Measurements from ENCODE around the gene THADA.

THADA gene

DNA sequence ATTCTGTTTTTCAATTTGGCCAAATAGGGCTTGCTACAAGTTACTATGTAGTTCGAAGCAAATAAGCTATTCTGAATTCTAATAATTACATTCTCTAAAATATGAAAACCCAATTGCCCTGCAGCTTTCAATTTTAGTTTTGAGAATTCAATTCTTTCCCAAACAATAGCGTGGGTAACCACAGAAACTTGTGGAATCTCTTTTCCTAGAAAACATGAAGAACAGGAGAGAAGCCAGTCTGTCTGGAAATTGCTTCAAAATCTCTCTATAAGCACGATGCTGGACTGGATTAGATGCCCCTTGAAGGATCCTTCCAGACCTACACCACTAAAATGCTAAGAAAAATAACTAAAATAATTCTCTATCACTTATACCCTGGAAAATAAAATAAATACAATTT, 115.0 kb downstream of the THADA start:
- H3K9me3 ChIP-seq (ENCODE audit: control insufficient read depth, low read length), result no peaks in the 10 kb centered on the region
- H3K36me3 ChIP-seq (ENCODE audit: control insufficient read depth, insufficient read depth, low read length), result no peaks in the 10 kb centered on the region
- H3K4me1 ChIP-seq (ENCODE audit: control insufficient read depth, insufficient read depth, low read length, poor library complexity, severe bottlenecking), result peaks cover 6% of the 10 kb centered on the region
- H3K27ac ChIP-seq (ENCODE audit: low read depth, low read length, severe bottlenecking), result no peak overlapping the region
- no peak overlapping the region for H3K4me3 ChIP-seq (ENCODE audit: extremely low read depth, insufficient read depth, low read length, poor library complexity, severe bottlenecking)
- WGBS, 2 experiments (ENCODE audit: insufficient coverage in 2 of 2), result 86 to 92% methylated on average over 1 to 2 of the region's 3 CpGs

DNA sequence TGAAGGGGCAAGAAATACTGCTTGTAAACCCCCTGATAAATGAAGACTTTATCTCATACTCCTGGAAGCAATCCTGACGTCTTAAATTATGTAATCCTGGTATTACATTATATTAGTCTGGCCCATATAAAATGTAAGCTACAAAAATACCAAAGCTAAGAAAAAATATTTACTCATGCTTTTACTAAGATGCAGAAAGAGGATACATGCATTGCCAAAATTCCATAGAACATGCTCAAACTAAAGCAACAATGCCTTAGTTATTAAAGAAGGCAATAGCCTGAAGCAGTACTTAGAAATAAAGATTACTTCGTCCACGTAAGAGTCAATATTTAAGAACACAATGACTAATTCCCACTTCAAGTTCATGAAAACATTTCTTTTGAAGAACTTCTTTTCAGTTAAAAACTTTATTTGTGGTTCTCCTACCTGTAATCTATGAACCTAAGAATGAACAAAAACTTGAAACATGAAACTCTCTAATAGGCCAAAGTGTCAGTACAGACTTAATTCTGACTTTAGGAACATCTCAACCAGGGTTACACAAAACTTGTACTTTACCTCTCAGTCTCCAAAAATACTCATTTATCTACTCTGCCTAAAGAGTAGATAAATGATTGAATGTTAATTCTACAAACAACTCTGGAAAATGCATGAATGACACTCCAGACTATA, 117.3 kb downstream of the THADA start:
- 50% methylated on average over 2 of the region's 3 CpGs; no CpG with 5 or more reads in 1 of the 2 experiments for WGBS, 2 experiments (ENCODE audit: insufficient coverage in 2 of 2)
- Histone ChIP-seq H3K36me3 (ENCODE audit: control insufficient read depth, insufficient read depth, low read length) (no peaks in the 10 kb centered on the region), H3K4me3 (ENCODE audit: extremely low read depth, insufficient read depth, low read length, poor library complexity, severe bottlenecking) (no peak overlapping the region), H3K27ac (ENCODE audit: low read depth, low read length, severe bottlenecking) (no peak overlapping the region), H3K9me3 (ENCODE audit: control insufficient read depth, low read length) (no peaks in the 10 kb centered on the region), H3K4me1 (ENCODE audit: control insufficient read depth, insufficient read depth, low read length, poor library complexity, severe bottlenecking) (peaks cover 6% of the 10 kb centered on the region)

DNA sequence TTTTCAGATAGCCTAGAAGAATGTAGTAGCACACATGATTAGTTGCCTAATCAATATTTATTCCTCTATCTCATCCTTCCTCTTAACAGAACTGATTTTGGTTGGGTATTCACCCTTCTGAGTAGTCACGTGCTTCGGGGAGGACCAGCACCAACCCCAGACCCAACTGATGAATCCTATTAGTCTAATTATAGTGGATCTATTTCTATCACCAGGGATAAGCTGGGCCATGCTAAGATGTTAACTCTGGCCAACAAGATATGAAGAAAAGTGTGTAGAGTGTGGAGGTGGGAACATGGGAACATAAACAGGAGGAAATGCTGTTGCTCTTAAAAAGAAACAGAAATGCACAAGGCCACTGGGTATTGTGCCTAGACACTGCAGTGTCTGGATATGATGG, 119.9 kb downstream of the THADA start:
- H3K9me3 ChIP-seq (ENCODE audit: control insufficient read depth, low read length), result no peaks in the 10 kb centered on the region
- WGBS, 2 experiments (ENCODE audit: insufficient coverage in 2 of 2), result no CpG with 5 or more reads among the region's 2 CpGs
- no peak overlapping the region for H3K27ac ChIP-seq (ENCODE audit: low read depth, low read length, severe bottlenecking)
- no peak overlapping the region for H3K4me3 ChIP-seq (ENCODE audit: extremely low read depth, insufficient read depth, low read length, poor library complexity, severe bottlenecking)
- no peaks in the 10 kb centered on the region for H3K4me1 ChIP-seq (ENCODE audit: control insufficient read depth, insufficient read depth, low read length, poor library complexity, severe bottlenecking)
- H3K36me3 ChIP-seq (ENCODE audit: control insufficient read depth, insufficient read depth, low read length), result no peaks in the 10 kb centered on the region

DNA sequence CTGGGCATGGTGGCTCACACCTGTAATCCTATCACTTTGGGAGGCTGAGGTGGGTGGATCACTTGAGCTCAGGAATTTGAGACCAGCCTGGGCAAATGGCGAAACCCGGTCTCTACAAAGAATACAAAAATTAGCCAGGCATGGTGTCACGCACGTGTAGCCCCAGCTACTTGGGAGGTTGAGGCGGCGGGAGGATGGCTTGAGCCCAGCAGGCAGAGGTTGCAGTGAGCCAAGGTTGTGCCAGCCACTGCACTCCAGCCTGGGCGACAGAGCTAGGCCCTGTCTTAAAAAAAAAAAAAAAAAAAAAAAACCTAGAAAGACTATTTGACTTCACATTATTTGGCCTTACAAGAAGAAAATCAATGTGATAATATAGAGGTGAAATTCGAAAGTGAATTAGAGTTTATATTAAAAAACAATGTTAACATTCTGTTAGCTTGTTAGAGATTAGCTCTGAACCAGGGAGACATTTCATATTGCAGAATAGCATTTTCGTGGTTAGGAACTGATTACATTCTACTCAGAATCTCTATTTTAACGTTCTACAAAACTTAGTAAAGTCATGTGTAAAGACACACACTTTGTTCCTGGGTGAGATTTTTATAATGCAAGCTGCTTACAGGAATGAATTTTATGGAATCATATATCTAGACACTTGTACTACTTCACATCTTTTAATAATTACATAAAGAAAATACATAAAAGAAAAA, 120.5 kb downstream of the THADA start:
- Histone ChIP-seq H3K4me1 (ENCODE audit: control insufficient read depth, insufficient read depth, low read length, poor library complexity, severe bottlenecking) (no peaks in the 10 kb centered on the region), H3K4me3 (ENCODE audit: extremely low read depth, insufficient read depth, low read length, poor library complexity, severe bottlenecking) (no peak overlapping the region), H3K9me3 (ENCODE audit: control insufficient read depth, low read length) (no peaks in the 10 kb centered on the region), H3K27ac (ENCODE audit: low read depth, low read length, severe bottlenecking) (no peak overlapping the region), H3K36me3 (ENCODE audit: control insufficient read depth, insufficient read depth, low read length) (no peaks in the 10 kb centered on the region)
- 95 to 100% methylated on average over 5 to 6 of the region's 10 CpGs for WGBS, 2 experiments (ENCODE audit: insufficient coverage in 2 of 2)

DNA sequence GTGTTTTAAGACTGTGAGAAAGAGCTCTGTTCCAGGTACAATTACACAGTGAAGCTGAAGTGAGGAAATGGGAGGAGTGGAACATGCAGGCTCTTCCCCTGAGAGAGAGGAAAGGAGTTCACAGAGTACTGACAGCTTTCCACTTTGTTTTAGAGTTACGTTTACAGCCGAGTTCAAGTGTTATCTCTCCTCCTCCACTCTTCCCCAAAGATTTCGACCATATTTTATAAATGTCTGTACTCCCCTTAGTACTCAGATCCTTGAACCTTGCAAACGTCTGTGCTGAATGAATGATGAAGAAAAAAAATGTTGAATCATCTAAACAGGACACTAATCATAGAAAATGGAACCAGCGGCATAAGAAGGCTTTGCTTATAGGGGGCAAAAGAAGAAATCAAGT, 121.6 kb downstream of the THADA start:
- Histone ChIP-seq H3K27ac (ENCODE audit: low read depth, low read length, severe bottlenecking) (no peak overlapping the region), H3K4me3 (ENCODE audit: extremely low read depth, insufficient read depth, low read length, poor library complexity, severe bottlenecking) (no peak overlapping the region), H3K9me3 (ENCODE audit: control insufficient read depth, low read length) (no peaks in the 10 kb centered on the region), H3K36me3 (ENCODE audit: control insufficient read depth, insufficient read depth, low read length) (no peaks in the 10 kb centered on the region), H3K4me1 (ENCODE audit: control insufficient read depth, insufficient read depth, low read length, poor library complexity, severe bottlenecking) (peaks cover 5% of the 10 kb centered on the region)
- no CpG with 5 or more reads among the region's 5 CpGs for WGBS, 2 experiments (ENCODE audit: insufficient coverage in 2 of 2)

DNA sequence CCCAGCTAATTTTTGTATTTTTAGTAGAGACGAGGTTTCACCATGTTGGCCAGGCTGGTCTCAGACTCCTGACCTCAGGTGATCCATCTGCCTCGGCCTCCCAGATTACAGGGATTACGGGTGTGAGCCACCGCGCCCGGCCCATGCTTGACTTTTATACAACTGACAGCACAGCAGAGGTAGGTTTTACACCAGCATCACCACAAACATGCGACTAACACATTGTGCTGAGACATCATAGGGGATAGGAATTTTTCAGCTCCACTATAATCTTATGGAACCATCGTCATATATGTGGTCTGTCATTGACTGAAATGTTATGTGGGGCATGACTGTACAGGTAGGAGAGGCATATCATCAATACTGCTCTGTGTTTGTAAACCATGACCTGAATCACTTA, 122.1 kb downstream of the THADA start:
- H3K4me1 ChIP-seq (ENCODE audit: control insufficient read depth, insufficient read depth, low read length, poor library complexity, severe bottlenecking), result peaks cover 10% of the 10 kb centered on the region
- 91 to 98% methylated on average over 4 to 6 of the region's 8 CpGs for WGBS, 2 experiments (ENCODE audit: insufficient coverage in 2 of 2)
- H3K27ac ChIP-seq (ENCODE audit: low read depth, low read length, severe bottlenecking), result no peak overlapping the region
- H3K4me3 ChIP-seq (ENCODE audit: extremely low read depth, insufficient read depth, low read length, poor library complexity, severe bottlenecking), result no peak overlapping the region
- no peaks in the 10 kb centered on the region for H3K36me3 ChIP-seq (ENCODE audit: control insufficient read depth, insufficient read depth, low read length)
- H3K9me3 ChIP-seq (ENCODE audit: control insufficient read depth, low read length), result no peaks in the 10 kb centered on the region

DNA sequence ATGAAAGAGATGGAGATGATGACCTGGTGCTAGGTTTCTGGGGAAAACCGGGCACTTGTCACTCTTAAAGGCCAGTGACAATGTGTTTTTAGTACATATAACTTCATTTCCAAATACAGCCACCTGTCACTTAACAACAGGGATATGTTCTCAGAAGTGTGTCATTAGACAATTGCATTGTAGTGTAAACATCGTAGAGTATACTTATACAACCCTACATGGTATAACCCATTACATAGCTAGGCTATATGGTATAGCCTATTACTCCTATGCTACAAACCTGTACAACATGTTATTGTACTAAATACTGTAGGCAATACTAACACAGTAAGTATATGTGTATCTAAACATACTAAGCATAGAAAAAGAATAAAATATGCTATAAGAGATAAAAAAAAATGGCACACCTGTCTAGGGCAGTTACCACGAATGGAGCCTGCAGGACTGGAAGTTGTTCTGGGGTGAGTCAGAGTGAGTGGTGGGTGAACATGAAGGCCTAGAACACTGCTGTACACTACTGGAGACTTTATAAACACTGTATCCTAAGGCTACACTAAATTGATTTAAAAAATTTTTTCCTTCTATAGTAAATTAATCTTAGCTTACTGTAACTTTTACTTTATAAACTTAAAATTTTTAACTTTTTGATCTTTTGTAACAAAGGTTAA, 123.2 kb downstream of the THADA start:
- no peak overlapping the region for H3K4me3 ChIP-seq (ENCODE audit: extremely low read depth, insufficient read depth, low read length, poor library complexity, severe bottlenecking)
- H3K4me1 ChIP-seq (ENCODE audit: control insufficient read depth, insufficient read depth, low read length, poor library complexity, severe bottlenecking), result peaks cover 21% of the 10 kb centered on the region
- WGBS, 2 experiments (ENCODE audit: insufficient coverage in 2 of 2), result 71% methylated on average over 1 of the region's 3 CpGs; no CpG with 5 or more reads in 1 of the 2 experiments
- H3K36me3 ChIP-seq (ENCODE audit: control insufficient read depth, insufficient read depth, low read length), result no peaks in the 10 kb centered on the region
- H3K9me3 ChIP-seq (ENCODE audit: control insufficient read depth, low read length), result no peaks in the 10 kb centered on the region
- H3K27ac ChIP-seq (ENCODE audit: low read depth, low read length, severe bottlenecking), result no peak overlapping the region

DNA sequence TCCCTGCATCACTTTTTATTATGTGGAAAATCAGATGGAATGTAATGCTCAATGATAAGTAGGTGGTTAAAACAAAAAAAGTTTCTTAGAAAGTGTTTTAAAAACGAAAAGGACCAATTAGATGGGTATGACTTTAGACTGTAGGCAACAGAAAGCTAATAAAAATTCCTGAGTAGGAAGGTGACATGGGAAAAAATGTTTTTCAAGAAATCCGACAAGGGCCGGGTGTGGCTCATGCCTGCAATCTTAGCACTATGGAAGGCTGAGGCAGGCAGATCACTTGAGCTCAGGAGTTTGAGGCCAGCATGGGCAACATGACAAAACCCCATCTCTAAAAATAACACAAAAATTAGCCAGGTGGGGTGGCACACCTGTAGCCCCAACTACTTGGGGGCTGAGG, 126.1 kb downstream of the THADA start:
- WGBS, 2 experiments (ENCODE audit: insufficient coverage in 2 of 2), result 94 to 100% methylated on average over 1 to 3 of the region's 3 CpGs
- Histone ChIP-seq H3K27ac (ENCODE audit: low read depth, low read length, severe bottlenecking) (no peak overlapping the region), H3K36me3 (ENCODE audit: control insufficient read depth, insufficient read depth, low read length) (no peaks in the 10 kb centered on the region), H3K4me1 (ENCODE audit: control insufficient read depth, insufficient read depth, low read length, poor library complexity, severe bottlenecking) (peaks cover 21% of the 10 kb centered on the region), H3K4me3 (ENCODE audit: extremely low read depth, insufficient read depth, low read length, poor library complexity, severe bottlenecking) (no peak overlapping the region), H3K9me3 (ENCODE audit: control insufficient read depth, low read length) (no peaks in the 10 kb centered on the region)

DNA sequence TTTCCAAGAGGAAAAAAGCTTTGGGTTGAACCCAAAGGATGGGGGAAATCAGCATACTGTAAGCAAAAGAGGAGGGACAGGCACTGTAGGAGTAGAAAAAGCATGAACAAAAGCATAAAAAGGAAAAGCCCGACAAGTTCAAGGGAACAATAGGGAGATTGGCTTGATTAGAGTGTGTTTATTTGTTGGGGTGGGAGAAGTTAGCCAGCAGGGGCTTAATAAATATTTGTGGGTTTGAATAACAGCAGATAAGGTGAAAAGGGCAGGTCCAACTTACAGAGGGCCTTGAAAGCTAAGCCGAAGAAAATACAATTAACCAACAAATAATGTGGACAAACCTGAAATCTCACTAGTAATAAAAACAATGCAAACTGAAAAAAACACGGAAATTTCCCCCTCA, 126.7 kb downstream of the THADA start:
- Histone ChIP-seq H3K4me3 (ENCODE audit: extremely low read depth, insufficient read depth, low read length, poor library complexity, severe bottlenecking) (no peak overlapping the region), H3K27ac (ENCODE audit: low read depth, low read length, severe bottlenecking) (no peak overlapping the region), H3K4me1 (ENCODE audit: control insufficient read depth, insufficient read depth, low read length, poor library complexity, severe bottlenecking) (peaks cover 21% of the 10 kb centered on the region), H3K9me3 (ENCODE audit: control insufficient read depth, low read length) (no peaks in the 10 kb centered on the region), H3K36me3 (ENCODE audit: control insufficient read depth, insufficient read depth, low read length) (no peaks in the 10 kb centered on the region)
- 38 to 80% methylated on average over 1 to 2 of the region's 3 CpGs for WGBS, 2 experiments (ENCODE audit: insufficient coverage in 2 of 2)

DNA sequence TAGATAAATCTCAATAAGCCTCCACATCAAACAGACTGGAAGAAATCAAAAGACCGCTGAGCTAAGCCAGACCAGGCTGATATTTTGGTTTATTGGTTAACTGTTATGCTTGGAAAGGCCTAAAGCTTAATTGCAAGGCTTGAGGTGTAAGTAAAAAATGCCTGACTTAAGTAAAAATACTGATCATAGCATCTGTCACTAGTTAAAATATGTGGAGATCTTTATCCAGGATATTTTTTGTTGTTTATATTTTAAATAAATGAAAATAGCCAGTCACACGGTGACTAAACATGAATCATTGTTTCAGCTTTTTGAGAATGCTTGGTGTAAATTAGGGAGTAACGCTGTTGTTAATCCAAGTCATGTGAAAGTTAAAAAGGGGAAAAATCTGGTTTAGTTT, 127.9 kb downstream of the THADA start:
- Histone ChIP-seq H3K9me3 (ENCODE audit: control insufficient read depth, low read length) (no peaks in the 10 kb centered on the region), H3K4me3 (ENCODE audit: extremely low read depth, insufficient read depth, low read length, poor library complexity, severe bottlenecking) (no peak overlapping the region), H3K36me3 (ENCODE audit: control insufficient read depth, insufficient read depth, low read length) (no peaks in the 10 kb centered on the region), H3K4me1 (ENCODE audit: control insufficient read depth, insufficient read depth, low read length, poor library complexity, severe bottlenecking) (peaks cover 21% of the 10 kb centered on the region), H3K27ac (ENCODE audit: low read depth, low read length, severe bottlenecking) (no peak overlapping the region)
- WGBS, 2 experiments (ENCODE audit: insufficient coverage in 2 of 2), result 88 to 92% methylated on average over 2 of the region's 3 CpGs

DNA sequence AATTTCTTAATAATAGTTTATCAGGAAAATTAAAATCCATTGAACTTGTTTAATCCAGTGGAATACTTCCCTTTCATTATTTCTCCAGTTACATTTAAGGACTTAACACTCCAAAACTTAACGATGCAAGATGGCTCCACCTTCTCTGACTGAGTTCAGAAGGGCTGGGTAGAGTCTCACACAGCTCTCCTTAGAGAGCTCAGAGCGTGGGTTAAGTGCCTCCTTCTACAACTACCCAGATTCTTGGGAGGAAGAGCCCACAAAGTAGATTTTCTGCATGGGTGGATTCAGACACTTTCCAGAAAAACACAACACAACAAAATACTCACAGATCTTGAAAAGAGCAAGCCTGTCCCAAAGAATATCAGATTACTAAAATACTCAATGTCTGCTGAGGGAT, 130.6 kb downstream of the THADA start:
- H3K27ac ChIP-seq (ENCODE audit: low read depth, low read length, severe bottlenecking), result no peak overlapping the region
- H3K36me3 ChIP-seq (ENCODE audit: control insufficient read depth, insufficient read depth, low read length), result no peaks in the 10 kb centered on the region
- peaks cover 21% of the 10 kb centered on the region for H3K4me1 ChIP-seq (ENCODE audit: control insufficient read depth, insufficient read depth, low read length, poor library complexity, severe bottlenecking)
- 83 to 88% methylated on average over 1 to 2 of the region's 2 CpGs for WGBS, 2 experiments (ENCODE audit: insufficient coverage in 2 of 2)
- H3K9me3 ChIP-seq (ENCODE audit: control insufficient read depth, low read length), result no peaks in the 10 kb centered on the region
- no peak overlapping the region for H3K4me3 ChIP-seq (ENCODE audit: extremely low read depth, insufficient read depth, low read length, poor library complexity, severe bottlenecking)
